ENCODE measurements around the gene TFR2. TPM values are rescaled to one million over a fixed set of nuclear protein-coding genes. Genes with fewer than 3 reads are reported as not detected.
A peak's percentile ranks its signal among the peaks of the same experiment; 100 is the strongest.

Gene TFR2
- total and polyA plus RNA-seq, 9 of the 15 experiments (the other 6 are each of a cell fraction or from before 2014, with no cell fraction given): 3.8 to 123 (median 51.1) TPM

DNA sequence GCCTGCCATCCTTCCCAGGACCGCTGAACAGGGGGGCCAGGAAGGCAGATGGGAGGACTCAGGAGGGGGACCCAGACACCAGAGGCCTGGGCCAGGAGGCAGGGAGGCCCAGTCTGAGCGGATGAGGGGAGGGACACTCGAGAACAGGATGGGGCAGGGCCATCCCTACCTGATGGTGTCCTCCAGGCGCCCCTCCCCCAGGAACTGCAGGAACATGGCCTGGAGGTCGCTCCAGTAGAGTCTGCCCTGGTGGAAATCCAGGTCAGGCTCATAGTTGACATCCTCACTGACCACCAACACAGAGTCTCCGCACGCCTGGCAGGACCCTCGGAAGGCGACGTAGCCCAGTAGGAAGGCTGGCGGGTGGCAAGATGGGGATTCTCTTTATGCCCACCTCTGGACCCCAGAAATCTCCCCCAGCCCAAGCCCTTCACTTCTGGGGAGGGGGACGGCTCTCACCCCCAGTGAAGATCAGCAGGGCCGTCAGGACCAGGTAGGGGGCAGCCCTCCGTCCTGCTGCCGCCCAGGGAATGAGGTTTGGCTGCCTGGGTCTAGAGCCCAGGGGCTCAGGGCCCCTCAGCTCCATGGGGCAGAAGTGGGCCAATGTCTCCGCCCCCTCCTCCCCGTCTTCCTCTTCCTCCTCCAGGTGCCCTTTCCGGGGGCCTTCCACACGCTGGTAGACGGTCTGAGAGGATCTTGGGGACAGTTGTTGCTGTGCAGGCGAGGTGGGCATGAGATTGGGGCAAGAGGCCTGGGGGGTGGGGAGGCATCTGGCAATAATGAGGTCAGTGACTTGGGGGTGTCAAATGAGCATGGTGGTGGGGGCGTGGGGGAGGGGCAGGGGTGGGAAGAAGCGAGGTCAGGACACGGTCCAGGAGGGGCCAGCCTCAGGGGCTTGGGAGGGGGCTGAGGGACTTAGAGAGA lies 573 bp downstream of the TFR2 start (continued):
- TF ChIP-seq, protein P1, sequence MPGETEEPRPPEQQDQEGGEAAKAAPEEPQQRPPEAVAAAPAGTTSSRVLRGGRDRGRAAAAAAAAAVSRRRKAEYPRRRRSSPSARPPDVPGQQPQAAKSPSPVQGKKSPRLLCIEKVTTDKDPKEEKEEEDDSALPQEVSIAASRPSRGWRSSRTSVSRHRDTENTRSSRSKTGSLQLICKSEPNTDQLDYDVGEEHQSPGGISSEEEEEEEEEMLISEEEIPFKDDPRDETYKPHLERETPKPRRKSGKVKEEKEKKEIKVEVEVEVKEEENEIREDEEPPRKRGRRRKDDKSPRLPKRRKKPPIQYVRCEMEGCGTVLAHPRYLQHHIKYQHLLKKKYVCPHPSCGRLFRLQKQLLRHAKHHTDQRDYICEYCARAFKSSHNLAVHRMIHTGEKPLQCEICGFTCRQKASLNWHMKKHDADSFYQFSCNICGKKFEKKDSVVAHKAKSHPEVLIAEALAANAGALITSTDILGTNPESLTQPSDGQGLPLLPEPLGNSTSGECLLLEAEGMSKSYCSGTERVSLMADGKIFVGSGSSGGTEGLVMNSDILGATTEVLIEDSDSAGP (CRISPR knock-in tag; IDR thresholded peaks at IDR 0.05): 0 out of 2 replicates have a peak, but pooled peaks have one; percentile 58
- TF ChIP-seq, protein P2, sequence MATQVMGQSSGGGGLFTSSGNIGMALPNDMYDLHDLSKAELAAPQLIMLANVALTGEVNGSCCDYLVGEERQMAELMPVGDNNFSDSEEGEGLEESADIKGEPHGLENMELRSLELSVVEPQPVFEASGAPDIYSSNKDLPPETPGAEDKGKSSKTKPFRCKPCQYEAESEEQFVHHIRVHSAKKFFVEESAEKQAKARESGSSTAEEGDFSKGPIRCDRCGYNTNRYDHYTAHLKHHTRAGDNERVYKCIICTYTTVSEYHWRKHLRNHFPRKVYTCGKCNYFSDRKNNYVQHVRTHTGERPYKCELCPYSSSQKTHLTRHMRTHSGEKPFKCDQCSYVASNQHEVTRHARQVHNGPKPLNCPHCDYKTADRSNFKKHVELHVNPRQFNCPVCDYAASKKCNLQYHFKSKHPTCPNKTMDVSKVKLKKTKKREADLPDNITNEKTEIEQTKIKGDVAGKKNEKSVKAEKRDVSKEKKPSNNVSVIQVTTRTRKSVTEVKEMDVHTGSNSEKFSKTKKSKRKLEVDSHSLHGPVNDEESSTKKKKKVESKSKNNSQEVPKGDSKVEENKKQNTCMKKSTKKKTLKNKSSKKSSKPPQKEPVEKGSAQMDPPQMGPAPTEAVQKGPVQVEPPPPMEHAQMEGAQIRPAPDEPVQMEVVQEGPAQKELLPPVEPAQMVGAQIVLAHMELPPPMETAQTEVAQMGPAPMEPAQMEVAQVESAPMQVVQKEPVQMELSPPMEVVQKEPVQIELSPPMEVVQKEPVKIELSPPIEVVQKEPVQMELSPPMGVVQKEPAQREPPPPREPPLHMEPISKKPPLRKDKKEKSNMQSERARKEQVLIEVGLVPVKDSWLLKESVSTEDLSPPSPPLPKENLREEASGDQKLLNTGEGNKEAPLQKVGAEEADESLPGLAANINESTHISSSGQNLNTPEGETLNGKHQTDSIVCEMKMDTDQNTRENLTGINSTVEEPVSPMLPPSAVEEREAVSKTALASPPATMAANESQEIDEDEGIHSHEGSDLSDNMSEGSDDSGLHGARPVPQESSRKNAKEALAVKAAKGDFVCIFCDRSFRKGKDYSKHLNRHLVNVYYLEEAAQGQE (IDR thresholded peaks at IDR 0.05; ENCODE audit: borderline replicate concordance): no peak
- TF ChIP-seq, protein P2 (CRISPR knock-in tag; IDR thresholded peaks at IDR 0.05; ENCODE audit: low read depth): 0 out of 2 replicates have a peak, but pooled peaks have one; percentile 69
- TF ChIP-seq, protein P3, sequence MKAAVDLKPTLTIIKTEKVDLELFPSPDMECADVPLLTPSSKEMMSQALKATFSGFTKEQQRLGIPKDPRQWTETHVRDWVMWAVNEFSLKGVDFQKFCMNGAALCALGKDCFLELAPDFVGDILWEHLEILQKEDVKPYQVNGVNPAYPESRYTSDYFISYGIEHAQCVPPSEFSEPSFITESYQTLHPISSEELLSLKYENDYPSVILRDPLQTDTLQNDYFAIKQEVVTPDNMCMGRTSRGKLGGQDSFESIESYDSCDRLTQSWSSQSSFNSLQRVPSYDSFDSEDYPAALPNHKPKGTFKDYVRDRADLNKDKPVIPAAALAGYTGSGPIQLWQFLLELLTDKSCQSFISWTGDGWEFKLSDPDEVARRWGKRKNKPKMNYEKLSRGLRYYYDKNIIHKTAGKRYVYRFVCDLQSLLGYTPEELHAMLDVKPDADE (conservative IDR thresholded peaks at IDR 0.05; ENCODE audit: control insufficient read depth, low read depth, low read length): 0 out of 2 replicates have a peak, but pooled peaks have one; percentile 28
- TF ChIP-seq ZNF583 (CRISPR knock-in tag; IDR thresholded peaks at IDR 0.05) (0 out of 2 replicates have a peak, but pooled peaks have one; percentile 48), ZBTB17 (CRISPR knock-in tag; IDR thresholded peaks at IDR 0.05) (peak; percentile 67; the same call in 1 of the 2 replicates), ZNF23 (CRISPR knock-in tag; IDR thresholded peaks at IDR 0.05) (0 out of 2 replicates have a peak, but pooled peaks have one; percentile 13), ETV5 (CRISPR knock-in tag; IDR thresholded peaks at IDR 0.05; ENCODE audit: low read depth) (peak; percentile 65; the same call in 1 of the 2 replicates), GABPA (tag; conservative IDR thresholded peaks at IDR 0.05; ENCODE audit: low read depth) (peak; percentile 67), SP1 (CRISPR knock-in tag; IDR thresholded peaks at IDR 0.05) (peak; percentile 69; the same call in 1 of the 2 replicates), SUPT5H (IDR thresholded peaks at IDR 0.05) (peak; percentile 41; the same call in 1 of the 2 replicates), EP400 (IDR thresholded peaks at IDR 0.05) (no peak), SLC30A9 (CRISPR knock-in tag; IDR thresholded peaks at IDR 0.05) (no peak)
- TF ChIP-seq, protein P4, sequence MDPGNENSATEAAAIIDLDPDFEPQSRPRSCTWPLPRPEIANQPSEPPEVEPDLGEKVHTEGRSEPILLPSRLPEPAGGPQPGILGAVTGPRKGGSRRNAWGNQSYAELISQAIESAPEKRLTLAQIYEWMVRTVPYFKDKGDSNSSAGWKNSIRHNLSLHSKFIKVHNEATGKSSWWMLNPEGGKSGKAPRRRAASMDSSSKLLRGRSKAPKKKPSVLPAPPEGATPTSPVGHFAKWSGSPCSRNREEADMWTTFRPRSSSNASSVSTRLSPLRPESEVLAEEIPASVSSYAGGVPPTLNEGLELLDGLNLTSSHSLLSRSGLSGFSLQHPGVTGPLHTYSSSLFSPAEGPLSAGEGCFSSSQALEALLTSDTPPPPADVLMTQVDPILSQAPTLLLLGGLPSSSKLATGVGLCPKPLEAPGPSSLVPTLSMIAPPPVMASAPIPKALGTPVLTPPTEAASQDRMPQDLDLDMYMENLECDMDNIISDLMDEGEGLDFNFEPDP (CRISPR knock-in tag; IDR thresholded peaks at IDR 0.05): 0 out of 2 replicates have a peak, but pooled peaks have one; percentile 22

Data from K562 (cell line).